ENCODE measurements around the gene IMMP2L.

IMMP2L gene

DNA sequence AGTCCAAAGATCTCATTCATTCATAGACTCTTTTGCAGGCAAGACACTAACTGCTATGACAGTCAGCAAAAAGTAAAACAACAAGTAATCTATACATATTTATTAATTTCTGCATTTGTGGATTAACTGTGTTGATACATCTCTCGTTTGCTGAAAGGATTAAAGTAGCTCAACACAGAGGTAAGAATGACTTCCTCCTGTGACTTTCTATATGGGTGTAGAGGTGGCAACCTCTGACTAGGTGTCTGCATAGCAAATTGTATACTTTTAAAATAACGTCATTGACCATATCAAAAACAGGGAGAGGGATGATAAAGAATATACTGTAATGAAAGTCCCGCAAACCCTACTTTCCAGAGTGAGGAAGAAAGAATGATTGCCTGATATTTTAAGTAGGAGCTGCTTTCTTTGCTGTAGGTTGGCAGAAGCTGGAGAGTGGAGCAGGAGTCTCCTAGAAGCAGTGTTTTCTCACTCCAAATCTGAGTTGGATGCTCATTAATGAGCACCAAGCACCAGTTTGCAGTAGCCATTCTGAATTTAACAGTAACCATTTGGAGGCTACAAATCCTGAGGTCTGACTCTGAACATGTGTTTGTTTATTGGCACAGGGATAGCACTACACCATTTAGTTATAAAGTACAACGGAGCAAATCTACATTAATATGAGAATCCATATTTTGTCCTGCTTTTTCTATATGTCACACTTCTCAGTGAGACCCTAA, 480.6 kb downstream of the IMMP2L start:
- TF ChIP-seq, protein P1, sequence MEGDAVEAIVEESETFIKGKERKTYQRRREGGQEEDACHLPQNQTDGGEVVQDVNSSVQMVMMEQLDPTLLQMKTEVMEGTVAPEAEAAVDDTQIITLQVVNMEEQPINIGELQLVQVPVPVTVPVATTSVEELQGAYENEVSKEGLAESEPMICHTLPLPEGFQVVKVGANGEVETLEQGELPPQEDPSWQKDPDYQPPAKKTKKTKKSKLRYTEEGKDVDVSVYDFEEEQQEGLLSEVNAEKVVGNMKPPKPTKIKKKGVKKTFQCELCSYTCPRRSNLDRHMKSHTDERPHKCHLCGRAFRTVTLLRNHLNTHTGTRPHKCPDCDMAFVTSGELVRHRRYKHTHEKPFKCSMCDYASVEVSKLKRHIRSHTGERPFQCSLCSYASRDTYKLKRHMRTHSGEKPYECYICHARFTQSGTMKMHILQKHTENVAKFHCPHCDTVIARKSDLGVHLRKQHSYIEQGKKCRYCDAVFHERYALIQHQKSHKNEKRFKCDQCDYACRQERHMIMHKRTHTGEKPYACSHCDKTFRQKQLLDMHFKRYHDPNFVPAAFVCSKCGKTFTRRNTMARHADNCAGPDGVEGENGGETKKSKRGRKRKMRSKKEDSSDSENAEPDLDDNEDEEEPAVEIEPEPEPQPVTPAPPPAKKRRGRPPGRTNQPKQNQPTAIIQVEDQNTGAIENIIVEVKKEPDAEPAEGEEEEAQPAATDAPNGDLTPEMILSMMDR (IDR thresholded peaks at IDR 0.05; ENCODE audit: low read length, missing control alignments): no peak
- DNase-seq (ENCODE audit: low read depth): no peak
- no peak overlapping the region for H3K4me3 ChIP-seq (replicated peaks; ENCODE audit: low read depth, low read length)

GRCh38 chr7:111080495-111081105, 481.7 kb downstream of the IMMP2L start:
- H3K4me3 ChIP-seq (replicated peaks; ENCODE audit: low read depth, low read length): no peak overlapping the region
- TF ChIP-seq, protein P1 (IDR thresholded peaks at IDR 0.05; ENCODE audit: low read length, missing control alignments): no peak
- DNase-seq (ENCODE audit: low read depth): no peak

DNA sequence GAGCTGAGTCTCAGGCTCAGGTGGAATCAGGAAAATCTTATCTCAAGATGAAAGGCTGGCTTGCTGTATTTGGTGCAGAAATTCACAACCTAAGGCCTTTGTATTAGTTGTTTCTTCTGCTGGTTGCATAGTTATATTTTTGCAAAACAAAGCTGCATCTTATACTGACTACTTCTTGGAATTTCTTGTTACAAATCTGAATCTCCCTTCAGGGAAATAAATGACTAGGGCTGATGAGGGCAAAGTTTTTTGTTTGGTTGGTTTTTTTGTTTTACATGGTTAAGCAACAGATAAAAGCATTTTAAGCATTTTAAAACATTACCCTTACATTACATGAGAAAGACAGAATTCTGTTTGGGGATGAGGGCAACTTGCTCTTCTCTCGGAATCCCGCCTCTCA, 485.3 kb downstream of the IMMP2L start:
- no peak for DNase-seq (ENCODE audit: low read depth)
- H3K4me3 ChIP-seq (replicated peaks; ENCODE audit: low read depth, low read length): no peak overlapping the region
- TF ChIP-seq, protein P1 (IDR thresholded peaks at IDR 0.05; ENCODE audit: low read length, missing control alignments): no peak

GRCh38 chr7:111076205-111076604, 486.1 kb downstream of the IMMP2L start:
- peak; percentile 26 for DNase-seq (ENCODE audit: low read depth)
- TF ChIP-seq, protein P1 (IDR thresholded peaks at IDR 0.05; ENCODE audit: low read length, missing control alignments): no peak
- no peak overlapping the region for H3K4me3 ChIP-seq (replicated peaks; ENCODE audit: low read depth, low read length)

GRCh38 chr7:111075498-111075897, 486.8 kb downstream of the IMMP2L start:
- no peak overlapping the region for H3K4me3 ChIP-seq (replicated peaks; ENCODE audit: low read depth, low read length)
- TF ChIP-seq, protein P1 (IDR thresholded peaks at IDR 0.05; ENCODE audit: low read length, missing control alignments): no peak
- no peak for DNase-seq (ENCODE audit: low read depth)

- DNase-seq (ENCODE audit: low read depth): no peak
- TF ChIP-seq, protein P1 (IDR thresholded peaks at IDR 0.05; ENCODE audit: low read length, missing control alignments): no peak
- H3K4me3 ChIP-seq (replicated peaks; ENCODE audit: low read depth, low read length): no peak overlapping the region
Measured at GRCh38 chr7:111074748-111075146, 487.5 kb downstream of the IMMP2L start.

All from fibroblast of pulmonary artery (primary cell).